K562 (cell line): ENCODE data around the gene UGT1A3. TPM values are rescaled to one million over a fixed set of nuclear protein-coding genes. Genes with fewer than 3 reads are reported as not detected.

ENCODE experiments used
- ATAC-seq: fragments of 200-7000 bp; cut with Tn5 transposase; 3 replicates; pipeline ENCODE4 v1.9.1; 2020; ENCODE audit warnings: moderate library complexity
- BruUV-seq: library from RNA; stranded (reverse); fragments of 400-500 nt; replicated peaks from 2 replicates; lab custom pipeline; 2021; lab: Mats Ljungman, UMichigan
- CTCF ChIA-PET: fragments of 300-600 bp; formaldehyde crosslinking; extraction: SDS; loops from one replicate; lab custom pipeline; 2021; ENCODE audit warnings: low intra/inter-chr PET ratio; lab: Yijun Ruan, JAX
- POLR2A ChIA-PET: fragments of 300-600, 350-650 bp; sonication (Branson Sonifier 250); formaldehyde crosslinking; extraction: SDS; loops from one replicate; lab custom pipeline; 2021; ENCODE audit warnings: antibody characterized with exemption, inconsistent platforms; lab: Yijun Ruan, JAX
- DNase-seq, 4 experiments: peaks; one replicate each; pipeline versions ENCODE4 v3.0.0 to v3.0.0-alpha.2; 2011 to 2018; ENCODE audit warnings: low spot score in 3 of 4, mixed read lengths in 3 of 4; ENCODE audit errors: extremely low read depth in 1 of 4
- FAIRE-seq: peaks from 2 replicates; lab custom pipeline; 2011; peaks lifted over from hg19 to GRCh38; lab: Jason Lieb, UNC
- H2AFZ ChIP-seq: 2 replicates; pipeline ENCODE4 v1.6.0; 2011; ENCODE audit warnings: low read depth, low read length, control low read depth, inconsistent platforms
- H3K27ac ChIP-seq: fragments of 200-600 bp; 3 replicates; pipeline ENCODE4 v1.8.0; 2011; ENCODE audit warnings: low read depth, mild to moderate bottlenecking, control low read depth, inconsistent platforms, low read length, moderate library complexity, mixed read lengths; ENCODE audit errors: extremely low read depth
- H3K27me3 ChIP-seq, 2 experiments: fragments of 300-600 bp in 1 of 2; 2 replicates in 1 of 2; 3 replicates in 1 of 2; pipeline versions ENCODE4 v1.6.0 to v1.8.0; 2011; ENCODE audit warnings: inconsistent platforms in 2 of 2, low read length in 2 of 2, mild to moderate bottlenecking in 1 of 2, mixed read lengths in 1 of 2, moderate library complexity in 1 of 2; ENCODE audit not compliant: control insufficient read depth in 2 of 2, insufficient read depth in 2 of 2
- H3K36me3 ChIP-seq: fragments of 300-600 bp; 3 replicates; pipeline ENCODE4 v1.8.0; 2011; ENCODE audit warnings: mild to moderate bottlenecking, low read length, inconsistent platforms; ENCODE audit not compliant: control insufficient read depth, insufficient read depth
- H3K4me1 ChIP-seq, 2 experiments: fragments of 200-600 bp in 1 of 2; replicated peaks in 1 of 2; 2 replicates in 1 of 2; 3 replicates in 1 of 2; pipeline versions ENCODE4 v1.5.1 to v1.8.0; 2011; ENCODE audit warnings: inconsistent platforms in 2 of 2, low read length in 2 of 2, mild to moderate bottlenecking in 1 of 2, mixed read lengths in 1 of 2, moderate library complexity in 1 of 2; ENCODE audit not compliant: control insufficient read depth in 2 of 2, insufficient read depth in 2 of 2
- H3K4me2 ChIP-seq: 2 replicates; pipeline ENCODE4 v1.6.1; 2011; ENCODE audit warnings: low read length, control low read depth, inconsistent platforms, mixed read lengths; ENCODE audit not compliant: insufficient read depth
- H3K4me3 ChIP-seq: fragments of 200-600 bp; sonication (generic), shearing (Covaris generic); 2 replicates; pipeline ENCODE4 v1.5.1; 2016; ENCODE audit warnings: control low read depth, inconsistent platforms
- H3K79me2 ChIP-seq: fragments of 200-600 bp; 3 replicates; pipeline ENCODE4 v1.8.0; 2011; ENCODE audit warnings: low read length, inconsistent platforms; ENCODE audit not compliant: control insufficient read depth, insufficient read depth
- H3K9ac ChIP-seq, 2 experiments: 2 replicates each; pipeline versions ENCODE4 v1.6.0 to v1.6.1; 2011; ENCODE audit warnings: low read depth in 2 of 2, low read length in 2 of 2, control low read depth in 1 of 2, inconsistent platforms in 1 of 2, mild to moderate bottlenecking in 1 of 2, mixed read lengths in 1 of 2; ENCODE audit not compliant: insufficient read depth in 1 of 2
- H3K9me1 ChIP-seq: one replicate; pipeline ENCODE4 v1.6.0; 2011; ENCODE audit warnings: inconsistent platforms, mild to moderate bottlenecking, low read length, moderate library complexity; ENCODE audit not compliant: control insufficient read depth, insufficient read depth
- H3K9me3 ChIP-seq: replicated peaks from 2 replicates; pipeline ENCODE4 v1.5.1; 2011; ENCODE audit warnings: low read depth, low read length, inconsistent platforms; ENCODE audit not compliant: control insufficient read depth, insufficient read depth
- H4K20me1 ChIP-seq: replicated peaks from 2 replicates; pipeline ENCODE4 v1.6.1; 2011; ENCODE audit warnings: low read length, inconsistent platforms, mixed read lengths; ENCODE audit not compliant: control insufficient read depth, insufficient read depth
- FOS ChIP-seq: IDR thresholded peaks from 3 replicates; pipeline ENCODE4 v1.6.1; 2011; ENCODE audit not compliant: insufficient read length; ENCODE audit errors: extremely low read depth
- HCFC1 ChIP-seq: IDR thresholded peaks from 2 replicates; pipeline ENCODE4 v1.6.1; 2012; ENCODE audit warnings: low read depth, low read length, improper control_type of control experiment
- KAT7 ChIP-seq: sonication (generic); formaldehyde crosslinking; IDR thresholded peaks from 2 replicates; pipeline ENCODE4 v1.8.0; 2022; ENCODE audit warnings: missing genetic modification reagents, mild to moderate bottlenecking, borderline replicate concordance
- RAD51 ChIP-seq: fragments of 450-650 bp; IDR thresholded peaks from 2 replicates; pipeline ENCODE4 v1.7.1; 2016; ENCODE audit warnings: low read depth, mild to moderate bottlenecking, borderline replicate concordance
- RFX1 ChIP-seq: fragments of 450-650 bp; IDR thresholded peaks from 2 replicates; pipeline ENCODE4 v1.6.1; 2016; ENCODE audit warnings: mild to moderate bottlenecking, moderate library complexity
- SIX5 ChIP-seq, 2 experiments: IDR thresholded peaks; 2 replicates each; pipeline ENCODE4 v1.6.1; 2011; ENCODE audit warnings: low read length in 2 of 2, borderline replicate concordance in 1 of 2, low read depth in 1 of 2, mild to moderate bottlenecking in 1 of 2, moderate library complexity in 1 of 2; ENCODE audit not compliant: insufficient read depth in 1 of 2
- TCF7L2 ChIP-seq: fragments of 150-350 bp; IDR thresholded peaks from 2 replicates; pipeline ENCODE4 v1.6.1; 2016; ENCODE audit warnings: low read depth, mild to moderate bottlenecking, low read length, moderate library complexity
- ZNF143 ChIP-seq: sonication (generic); formaldehyde crosslinking; IDR thresholded peaks from 2 replicates; pipeline ENCODE4 v1.9.0; 2022; ENCODE audit warnings: mild to moderate bottlenecking, missing genetic modification reagents
- ZNF780A ChIP-seq: fragments of 250-450 bp; sonication (Bioruptor Pico); IDR thresholded peaks from 2 replicates; pipeline ENCODE4 v1.5.0; 2021; ENCODE audit warnings: mild to moderate bottlenecking
- WGBS: fragments of 100-300 bp; shearing (Covaris generic); methylation state at CpG from one replicate; pipeline ENCODE4 v1.1.6; 2016; ENCODE audit warnings: low coverage, mixed read lengths; ENCODE audit not compliant: insufficient coverage; ENCODE audit errors: missing lambda C conversion rate; 5-methylcytosine and 5-hydroxymethylcytosine counted together
- in situ Hi-C: fragments of 300-500 bp; cut with MboI; formaldehyde crosslinking; loops from 4 replicates; pipeline ENCODE4 v1.15.0; 2018; ENCODE audit warnings: inconsistent platforms, mixed read lengths
- intact Hi-C: fragments of 100-400 bp; cut with micrococcal nuclease; formaldehyde crosslinking; loops from 2 replicates; pipeline ENCODE4 v1.14.2; 2022
- polyA plus RNA-seq, 8 experiments: library from polyadenylated mRNA; depleted of rRNA in 4 of 8; stranded (reverse) in 5 of 8; unstranded in 3 of 8; fragments of >200 nt; fragmentation: Nextera tagmentation in 2 of 8; fragmentation: Illumina TruSeq in 1 of 8; extraction: Ambion mirVana in 2 of 8; extraction: Trizol in 1 of 8; gene quantifications; 2 replicates each; pipeline versions ENCODE4 v1.2.1 to v1.2.3, GENCODE V29; 2011 to 2014; ENCODE audit warnings: inconsistent platforms in 1 of 8, missing spikeins in 1 of 8
- total RNA-seq, 7 experiments: library from RNA; depleted of rRNA in 6 of 7; stranded (reverse); fragments of >200 nt in 6 of 7; fragmentation: Illumina TruSeq in 2 of 7; extraction: Trizol in 2 of 7; gene quantifications; 2 replicates each; pipeline versions ENCODE4 v1.2.1 to v1.2.3, GENCODE V29; 2011 to 2021; ENCODE audit warnings: low replicate concordance in 1 of 7
- TF ChIP-seq, protein P1 (sequence below): sonication (generic); formaldehyde crosslinking; IDR thresholded peaks from 2 replicates; pipeline ENCODE4 v1.5.0; 2020; ENCODE audit warnings: missing genetic modification reagents
- TF ChIP-seq, protein P2 (sequence below): fragments of 250-450 bp; sonication (Bioruptor Pico); IDR thresholded peaks from 2 replicates; pipeline ENCODE4 v1.4.0; 2020; ENCODE audit warnings: mild to moderate bottlenecking, moderate library complexity
- TF ChIP-seq, protein P3 (sequence below): sonication (generic); formaldehyde crosslinking; IDR thresholded peaks from 2 replicates; pipeline ENCODE4 v1.9.0; 2022; ENCODE audit warnings: mild to moderate bottlenecking, missing genetic modification reagents
- TF ChIP-seq, protein P4 (sequence below): IDR thresholded peaks from 3 replicates; pipeline ENCODE4 v1.6.1; 2011; ENCODE audit warnings: borderline replicate concordance, mild to moderate bottlenecking, moderate library complexity; ENCODE audit not compliant: insufficient read length; ENCODE audit errors: extremely low read depth

Gene UGT1A3
- total and polyA plus RNA-seq, 9 of the 15 experiments (the other 6 are each of a cell fraction or from before 2014, with no cell fraction given): not detected

DNA sequence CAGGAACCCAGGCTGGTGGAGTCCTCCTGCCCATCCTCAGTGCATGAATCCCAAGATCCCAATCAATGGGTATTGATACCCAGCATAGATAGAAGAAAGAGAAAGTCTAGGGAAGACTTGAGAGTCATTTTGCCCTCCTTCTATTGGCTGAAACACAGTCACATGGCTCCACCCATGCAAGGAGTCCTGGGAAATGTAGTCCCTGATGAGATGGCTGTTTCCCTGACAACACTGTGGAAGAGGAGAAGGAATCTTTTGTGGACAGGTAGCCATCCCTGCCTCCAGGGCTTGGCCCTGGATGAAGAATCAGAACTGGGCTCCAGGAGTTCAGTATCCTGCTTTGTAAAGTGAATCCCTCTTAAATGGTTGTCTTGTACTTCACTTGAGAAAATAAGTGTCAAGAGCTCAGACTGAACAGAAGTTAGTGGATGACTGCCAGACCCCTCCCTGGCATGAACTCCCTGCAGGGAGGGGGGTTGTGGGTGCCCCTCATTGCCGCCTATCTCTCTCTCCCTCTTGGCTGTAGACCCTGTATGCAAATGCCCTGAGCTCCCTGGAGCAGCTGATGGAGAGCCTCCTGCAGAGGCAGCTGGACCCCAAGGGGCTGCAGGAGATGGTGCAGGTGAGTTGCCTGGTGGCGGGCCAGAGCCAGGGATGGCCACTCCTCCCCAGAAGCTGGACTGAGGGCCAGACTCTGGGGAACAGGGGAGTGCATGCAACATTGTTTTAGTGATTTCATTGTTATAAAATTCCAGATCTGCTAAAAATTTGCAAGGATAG is 85.4 kb downstream of the UGT1A3 start:
- FAIRE-seq (peak; percentile 46), ATAC-seq (peak; percentile 83), DNase-seq (peak in 3 of 4 experiments; percentile 31 to 53 (median 33))
- in situ Hi-C loops: no loop called here
- intact Hi-C loops: no loop called here
- no peaks in the 10 kb centered on the region; a peak in 1 of 5 replicates for H3K4me1 ChIP-seq
- peaks cover 2 to 25% of the 10 kb centered on the region in 2 experiments; a peak in 3 of 5 replicates for H3K27me3 ChIP-seq
- no peak overlapping the region for H3K9ac ChIP-seq
- CTCF ChIA-PET: no interaction called here
- no peak overlapping the region for H3K27ac ChIP-seq
- TF ChIP-seq ZNF780A (no peak), HCFC1 (peak; percentile 80), TCF7L2 (no peak), RAD51 (peak; percentile 67; the same call in 1 of the 2 replicates), RFX1 (peak; percentile 77), SIX5 (IDR thresholded peaks at IDR 0.05; ENCODE audit: borderline replicate concordance in 1 of 2, insufficient read depth in 1 of 2, low read depth in 1 of 2, low read length in 2 of 2) (peak; percentile 45 to 51; a peak in 3 of 4 replicates), FOS (peak; percentile 6), ZNF143 (CRISPR knock-in tag) (peak; percentile 74), KAT7 (no peak)
- TF ChIP-seq, protein P1, sequence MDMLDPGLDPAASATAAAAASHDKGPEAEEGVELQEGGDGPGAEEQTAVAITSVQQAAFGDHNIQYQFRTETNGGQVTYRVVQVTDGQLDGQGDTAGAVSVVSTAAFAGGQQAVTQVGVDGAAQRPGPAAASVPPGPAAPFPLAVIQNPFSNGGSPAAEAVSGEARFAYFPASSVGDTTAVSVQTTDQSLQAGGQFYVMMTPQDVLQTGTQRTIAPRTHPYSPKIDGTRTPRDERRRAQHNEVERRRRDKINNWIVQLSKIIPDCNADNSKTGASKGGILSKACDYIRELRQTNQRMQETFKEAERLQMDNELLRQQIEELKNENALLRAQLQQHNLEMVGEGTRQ (CRISPR knock-in tag): peak; percentile 90
- TF ChIP-seq, protein P2, sequence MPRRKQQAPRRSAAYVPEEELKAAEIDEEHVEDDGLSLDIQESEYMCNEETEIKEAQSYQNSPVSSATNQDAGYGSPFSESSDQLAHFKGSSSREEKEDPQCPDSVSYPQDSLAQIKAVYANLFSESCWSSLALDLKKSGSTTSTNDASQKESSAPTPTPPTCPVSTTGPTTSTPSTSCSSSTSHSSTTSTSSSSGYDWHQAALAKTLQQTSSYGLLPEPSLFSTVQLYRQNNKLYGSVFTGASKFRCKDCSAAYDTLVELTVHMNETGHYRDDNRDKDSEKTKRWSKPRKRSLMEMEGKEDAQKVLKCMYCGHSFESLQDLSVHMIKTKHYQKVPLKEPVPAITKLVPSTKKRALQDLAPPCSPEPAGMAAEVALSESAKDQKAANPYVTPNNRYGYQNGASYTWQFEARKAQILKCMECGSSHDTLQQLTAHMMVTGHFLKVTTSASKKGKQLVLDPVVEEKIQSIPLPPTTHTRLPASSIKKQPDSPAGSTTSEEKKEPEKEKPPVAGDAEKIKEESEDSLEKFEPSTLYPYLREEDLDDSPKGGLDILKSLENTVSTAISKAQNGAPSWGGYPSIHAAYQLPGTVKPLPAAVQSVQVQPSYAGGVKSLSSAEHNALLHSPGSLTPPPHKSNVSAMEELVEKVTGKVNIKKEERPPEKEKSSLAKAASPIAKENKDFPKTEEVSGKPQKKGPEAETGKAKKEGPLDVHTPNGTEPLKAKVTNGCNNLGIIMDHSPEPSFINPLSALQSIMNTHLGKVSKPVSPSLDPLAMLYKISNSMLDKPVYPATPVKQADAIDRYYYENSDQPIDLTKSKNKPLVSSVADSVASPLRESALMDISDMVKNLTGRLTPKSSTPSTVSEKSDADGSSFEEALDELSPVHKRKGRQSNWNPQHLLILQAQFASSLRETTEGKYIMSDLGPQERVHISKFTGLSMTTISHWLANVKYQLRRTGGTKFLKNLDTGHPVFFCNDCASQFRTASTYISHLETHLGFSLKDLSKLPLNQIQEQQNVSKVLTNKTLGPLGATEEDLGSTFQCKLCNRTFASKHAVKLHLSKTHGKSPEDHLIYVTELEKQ (CRISPR knock-in tag): no peak
- TF ChIP-seq, protein P3, sequence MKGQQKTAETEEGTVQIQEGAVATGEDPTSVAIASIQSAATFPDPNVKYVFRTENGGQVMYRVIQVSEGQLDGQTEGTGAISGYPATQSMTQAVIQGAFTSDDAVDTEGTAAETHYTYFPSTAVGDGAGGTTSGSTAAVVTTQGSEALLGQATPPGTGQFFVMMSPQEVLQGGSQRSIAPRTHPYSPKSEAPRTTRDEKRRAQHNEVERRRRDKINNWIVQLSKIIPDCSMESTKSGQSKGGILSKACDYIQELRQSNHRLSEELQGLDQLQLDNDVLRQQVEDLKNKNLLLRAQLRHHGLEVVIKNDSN (CRISPR knock-in tag): peak; percentile 85
- TF ChIP-seq, protein P4, sequence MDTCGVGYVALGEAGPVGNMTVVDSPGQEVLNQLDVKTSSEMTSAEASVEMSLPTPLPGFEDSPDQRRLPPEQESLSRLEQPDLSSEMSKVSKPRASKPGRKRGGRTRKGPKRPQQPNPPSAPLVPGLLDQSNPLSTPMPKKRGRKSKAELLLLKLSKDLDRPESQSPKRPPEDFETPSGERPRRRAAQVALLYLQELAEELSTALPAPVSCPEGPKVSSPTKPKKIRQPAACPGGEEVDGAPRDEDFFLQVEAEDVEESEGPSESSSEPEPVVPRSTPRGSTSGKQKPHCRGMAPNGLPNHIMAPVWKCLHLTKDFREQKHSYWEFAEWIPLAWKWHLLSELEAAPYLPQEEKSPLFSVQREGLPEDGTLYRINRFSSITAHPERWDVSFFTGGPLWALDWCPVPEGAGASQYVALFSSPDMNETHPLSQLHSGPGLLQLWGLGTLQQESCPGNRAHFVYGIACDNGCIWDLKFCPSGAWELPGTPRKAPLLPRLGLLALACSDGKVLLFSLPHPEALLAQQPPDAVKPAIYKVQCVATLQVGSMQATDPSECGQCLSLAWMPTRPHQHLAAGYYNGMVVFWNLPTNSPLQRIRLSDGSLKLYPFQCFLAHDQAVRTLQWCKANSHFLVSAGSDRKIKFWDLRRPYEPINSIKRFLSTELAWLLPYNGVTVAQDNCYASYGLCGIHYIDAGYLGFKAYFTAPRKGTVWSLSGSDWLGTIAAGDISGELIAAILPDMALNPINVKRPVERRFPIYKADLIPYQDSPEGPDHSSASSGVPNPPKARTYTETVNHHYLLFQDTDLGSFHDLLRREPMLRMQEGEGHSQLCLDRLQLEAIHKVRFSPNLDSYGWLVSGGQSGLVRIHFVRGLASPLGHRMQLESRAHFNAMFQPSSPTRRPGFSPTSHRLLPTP: no peak
- H3K9me3 ChIP-seq: no peaks in the 10 kb centered on the region
- no peaks in the 10 kb centered on the region for H3K79me2 ChIP-seq
- no peaks in the 10 kb centered on the region for H3K9me1 ChIP-seq
- H4K20me1 ChIP-seq: no peaks in the 10 kb centered on the region
- H3K36me3 ChIP-seq: no peaks in the 10 kb centered on the region
- 0% methylated on average over 1 of the region's 2 CpGs for WGBS
- POLR2A ChIA-PET: interaction anchor here (0.6 to 0.7 kb wide), 2 partner anchors 166 to 421 kb away, joined by 3 to 4 read pairs; no protein-coding TSS in a partner anchor
- H2AFZ ChIP-seq: no peak overlapping the region
- H3K4me2 ChIP-seq: no peak overlapping the region
- H3K4me3 ChIP-seq: no peak overlapping the region
- BruUV-seq: no TSS peak
